Tongue (tissue), 2 donors: Measurements from ENCODE around the gene ELOF1. TPM values are rescaled to one million over a fixed set of nuclear protein-coding genes. Genes with fewer than 3 reads are reported as not detected.
"Not testable (repeated sequence)": the region's sequence is repeated elsewhere in the genome, so short reads cannot be mapped to it uniquely, and the experiment has no call there.

Source experiments
- DNase-seq: peaks from one replicate; pipeline ENCODE4 v3.0.0-alpha.2; 2015
- total RNA-seq: library from RNA; depleted of rRNA; stranded (reverse); fragments of >200 nt; gene quantifications from one replicate; pipeline ENCODE4 v1.2.3, GENCODE V29; 2014

ELOF1 gene
- total RNA-seq: 9.4 TPM

GRCh38 chr19:11558881-11559828 is at the start of gene ELOF1:
Gene ELOF1 (minus strand): TSS chr19:11559230. CDS start chr19:11554347, 4,883 bp downstream.
- DNase-seq: peak; percentile 99

- DNase-seq: no peak
These were observed 47.5 kb upstream of the ELOF1 start for GRCh38 chr19:11606484-11606883.

GRCh38 chr19:11599704-11600103 is 40.7 kb upstream of the ELOF1 start:
- DNase-seq: not testable (repeated sequence)

GRCh38 chr19:11598746-11599145 is 39.7 kb upstream of the ELOF1 start:
- no peak for DNase-seq

GRCh38 chr19:11598103-11598483 is 39.1 kb upstream of the ELOF1 start:
- DNase-seq: no peak

GRCh38 chr19:11597202-11598102 is 38.4 kb upstream of the ELOF1 start, which contains the start of gene ZNF627:
Gene ZNF627 (plus strand): TSS chr19:11597483. CDS start chr19:11597628, 145 bp downstream.
- peak; percentile 99 for DNase-seq

GRCh38 chr19:11596156-11596555 is 37.1 kb upstream of the ELOF1 start:
- DNase-seq: no peak

- no peak for DNase-seq
These were observed 35.1 kb upstream of the ELOF1 start for GRCh38 chr19:11594084-11594483.

- DNase-seq: no peak
These were observed 29.1 kb upstream of the ELOF1 start for GRCh38 chr19:11587975-11588631.

GRCh38 chr19:11587302-11587974 is 28.4 kb upstream of the ELOF1 start:
- peak; percentile 84 for DNase-seq

- DNase-seq: no peak
These were observed 27.3 kb upstream of the ELOF1 start for GRCh38 chr19:11586331-11586730.

- DNase-seq: no peak
These were observed 22.7 kb upstream of the ELOF1 start for GRCh38 chr19:11581740-11582139.

- DNase-seq: no peak
These were observed 21.1 kb upstream of the ELOF1 start for GRCh38 chr19:11580116-11580515.

- no peak for DNase-seq
These were observed 19.5 kb upstream of the ELOF1 start for GRCh38 chr19:11578258-11579142.

GRCh38 chr19:11577451-11578257 is 18.6 kb upstream of the ELOF1 start, which contains the start of gene ACP5:
Gene ACP5 (minus strand): TSS chr19:11577645. CDS start chr19:11577317, 328 bp downstream.
- no peak for DNase-seq

GRCh38 chr19:11576227-11576626 is 17.2 kb upstream of the ELOF1 start:
- no peak for DNase-seq

GRCh38 chr19:11574689-11575088 is 15.7 kb upstream of the ELOF1 start:
- no peak for DNase-seq

GRCh38 chr19:11573763-11574162 is 14.7 kb upstream of the ELOF1 start:
- not testable (repeated sequence) for DNase-seq

GRCh38 chr19:11573354-11573753 is 14.3 kb upstream of the ELOF1 start:
- DNase-seq: not testable (repeated sequence)
